Stimulated activated CD4-positive, alpha-beta T cell treated with anti-CD3 and anti-CD28 coated beads, TNF-alpha, amount 100 ng/mL, for 1 hour (primary cell): ENCODE results near the gene STK24.

ENCODE experiments used
- DNase-seq, 3 donors: peaks; one replicate each; pipeline ENCODE4 v3.0.0-alpha.2; 2020; ENCODE audit warnings: low read depth in 3 of 3, low spot score in 1 of 3

The STK24 gene

DNA sequence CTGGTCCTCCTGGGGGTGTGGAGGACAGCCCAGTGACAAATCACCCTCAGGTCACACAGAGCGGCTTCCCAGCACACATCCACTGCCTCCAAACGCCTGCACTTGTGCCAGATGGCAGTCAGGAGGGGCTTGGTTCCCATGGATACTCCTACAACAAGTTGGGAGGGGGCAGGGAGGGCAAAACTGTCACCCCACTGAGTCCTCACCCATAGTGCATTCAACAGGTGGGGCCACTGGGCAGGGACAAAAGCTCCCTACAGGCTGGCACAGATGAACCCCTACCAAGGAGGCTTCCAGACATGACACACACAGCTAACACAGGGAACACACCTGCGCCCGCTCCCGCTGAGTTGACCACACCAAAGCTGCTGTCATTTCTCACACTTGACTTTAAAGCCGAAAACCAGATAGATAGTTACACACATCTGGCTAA lies 120.5 kb downstream of the STK24 start:
- DNase-seq = no peak

GRCh38 chr13:98454389-98454881 lies 122.5 kb downstream of the STK24 start:
- no peak for DNase-seq

GRCh38 chr13:98452851-98453843 lies 123.8 kb downstream of the STK24 start:
- no peak for DNase-seq

GRCh38 chr13:98451676-98452470 lies 125.0 kb downstream of the STK24 start:
- DNase-seq = no peak

DNA sequence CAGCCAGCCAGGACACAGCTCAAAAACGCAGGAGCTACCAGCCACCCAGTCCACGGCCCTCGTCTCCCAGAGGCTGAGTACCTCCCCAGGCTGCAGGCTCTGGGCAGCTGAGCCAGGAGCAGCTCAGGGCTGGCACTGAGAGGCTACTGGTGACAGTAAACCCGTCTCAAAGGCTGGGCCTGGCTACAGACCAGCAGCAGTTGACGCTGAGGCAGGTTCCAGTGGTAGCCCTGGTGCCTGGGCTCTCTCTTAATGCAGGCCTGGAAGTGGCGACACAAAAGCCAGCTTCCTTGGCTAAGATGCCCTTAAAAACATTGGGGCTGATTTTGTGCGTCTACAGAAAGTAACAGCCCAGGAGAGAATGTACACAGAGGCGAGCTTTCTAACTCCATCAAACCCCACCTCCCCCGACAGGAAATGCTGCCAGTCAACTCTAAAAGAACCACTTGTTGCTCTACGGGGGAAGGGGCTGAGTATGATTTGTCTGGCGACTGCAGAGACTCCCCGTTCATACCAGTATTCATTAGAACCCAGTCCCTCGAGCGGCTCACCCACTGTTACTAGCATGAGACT lies 126.3 kb downstream of the STK24 start:
- DNase-seq = no peak

DNA sequence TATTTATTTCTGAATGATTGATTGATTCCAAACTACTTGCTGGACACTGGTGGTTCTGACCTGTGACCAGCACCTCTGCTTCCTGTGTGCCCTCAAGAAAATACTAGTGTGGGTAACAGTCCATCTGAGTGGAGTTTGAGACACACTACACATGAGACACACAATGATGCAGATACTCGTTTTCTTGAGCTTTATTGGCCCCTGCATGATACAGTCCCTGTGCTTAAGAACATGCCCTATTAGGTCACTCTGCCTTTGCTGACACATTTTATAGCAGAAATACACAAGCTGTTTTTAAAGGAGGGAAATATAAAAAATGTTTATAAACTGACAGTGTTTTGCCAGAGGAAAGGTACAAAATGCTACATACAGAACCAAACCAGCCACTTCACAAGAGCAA lies 126.9 kb downstream of the STK24 start:
- DNase-seq = no peak

GRCh38 chr13:98449273-98449672 lies 127.6 kb downstream of the STK24 start:
- DNase-seq = no peak

DNA sequence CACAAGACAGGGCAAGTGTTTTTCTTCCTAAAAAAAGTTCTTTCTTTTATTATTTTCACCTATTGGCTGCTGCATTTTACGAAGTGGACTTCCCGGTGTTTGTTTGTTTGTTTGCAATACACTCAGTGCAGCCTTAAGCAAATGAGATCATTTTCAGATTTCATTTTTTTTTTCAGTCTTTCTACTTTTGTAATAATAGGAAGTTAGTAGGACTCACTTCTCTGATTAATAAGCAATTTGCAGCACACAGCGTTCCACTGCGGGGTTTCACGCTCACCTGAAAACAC lies 128.3 kb downstream of the STK24 start:
- DNase-seq = no peak

GRCh38 chr13:98447881-98448641 lies 128.8 kb downstream of the STK24 start:
- DNase-seq = no peak

DNA sequence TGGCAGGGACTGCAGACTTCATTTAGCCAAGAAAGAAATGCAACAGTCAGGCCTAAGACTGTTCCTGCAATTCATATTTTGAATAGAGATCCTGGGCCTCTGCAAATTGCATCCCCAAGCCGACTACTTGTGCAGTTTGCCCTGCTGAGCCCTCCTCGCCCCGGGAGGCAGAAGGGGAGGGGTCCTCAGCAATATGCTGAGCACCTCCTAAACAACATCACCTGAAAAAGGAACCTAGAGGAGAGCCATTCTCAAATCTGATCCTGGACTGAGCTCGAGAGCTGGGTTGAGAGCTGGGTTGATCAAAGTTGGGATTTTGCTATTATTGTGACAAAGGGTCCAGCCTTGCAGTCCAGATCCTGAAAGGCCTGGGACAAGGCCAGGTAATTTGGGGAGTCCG lies 129.8 kb downstream of the STK24 start:
- DNase-seq = no peak

DNA sequence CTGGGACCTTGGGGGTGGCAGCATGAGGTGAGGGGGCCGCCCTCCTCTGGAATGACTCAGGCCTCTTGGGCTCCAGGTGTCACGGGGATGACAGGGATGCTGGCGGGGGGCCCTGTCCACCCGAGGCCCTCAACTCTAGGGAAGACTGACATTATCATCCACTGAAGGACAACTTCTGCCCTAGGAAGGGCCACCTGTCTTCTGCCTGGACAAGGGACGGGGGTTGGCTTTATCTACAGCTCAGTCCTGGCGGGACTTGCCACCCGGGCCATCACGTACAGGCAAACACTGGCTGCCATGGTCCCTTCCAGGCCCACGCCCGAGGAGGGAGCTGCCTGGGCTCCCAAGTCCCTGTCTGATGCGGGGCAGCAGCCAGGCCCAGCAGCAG lies 130.7 kb downstream of the STK24 start:
- no peak for DNase-seq

- DNase-seq = peak; percentile 25 to 75 (median 62)
These were observed 131.3 kb downstream of the STK24 start for GRCh38 chr13:98445340-98446233.

DNA sequence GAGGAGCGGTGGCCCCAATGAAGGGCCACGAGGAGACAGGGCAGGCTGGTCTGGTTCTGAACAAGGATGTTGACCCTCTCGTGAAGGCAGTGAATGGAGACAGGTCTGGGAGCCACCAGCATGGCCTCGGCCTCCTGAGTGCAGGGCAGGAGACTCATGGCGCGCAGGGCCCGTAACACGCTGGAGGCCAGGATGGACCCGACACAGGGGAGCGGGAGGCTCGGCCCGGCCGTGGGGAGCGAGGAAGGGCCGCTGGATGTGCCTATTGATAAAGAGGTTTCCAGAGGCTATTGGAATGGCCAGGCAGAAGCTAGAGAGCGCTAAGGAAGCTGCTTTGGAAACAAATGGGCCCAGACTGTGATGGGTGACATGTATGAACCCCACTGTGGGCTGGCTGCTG lies 132.5 kb downstream of the STK24 start:
- DNase-seq = no peak

GRCh38 chr13:98443800-98444325 lies 133.0 kb downstream of the STK24 start:
- no peak for DNase-seq

GRCh38 chr13:98443329-98443728 lies 133.6 kb downstream of the STK24 start:
- DNase-seq = no peak

GRCh38 chr13:98442391-98443230 lies 134.3 kb downstream of the STK24 start:
- DNase-seq = no peak

DNA sequence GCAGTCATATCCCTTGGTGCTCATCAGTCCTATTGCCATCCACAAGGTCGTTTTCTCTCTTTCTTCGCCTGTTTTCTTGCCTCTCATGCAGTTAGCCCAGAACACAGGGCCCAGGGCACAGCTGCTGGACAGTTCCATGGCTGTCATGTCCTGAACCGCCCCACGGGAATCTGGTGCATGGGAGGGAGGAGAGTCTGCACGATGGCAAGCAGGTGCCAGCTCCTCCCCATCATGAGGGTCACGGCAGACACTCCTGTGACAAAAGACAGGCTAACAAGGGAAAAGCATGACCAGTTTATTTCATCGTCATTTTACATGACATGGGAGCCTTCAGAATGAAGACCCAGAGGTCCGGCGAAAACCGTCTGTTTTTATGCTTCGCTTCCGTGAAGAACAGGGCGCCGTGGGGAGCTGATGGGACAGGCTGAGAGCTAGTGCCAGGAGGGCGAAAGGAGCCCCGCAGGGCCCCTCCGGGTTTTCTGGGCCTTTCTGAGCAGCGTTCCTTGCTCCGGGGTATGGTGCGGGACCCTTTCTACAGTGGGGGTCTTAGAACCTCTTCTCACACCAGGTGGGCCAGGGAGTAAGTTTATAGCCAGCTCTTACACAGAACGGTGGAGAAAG lies 135.7 kb downstream of the STK24 start:
- no peak for DNase-seq

- DNase-seq = no peak
These were observed 136.4 kb downstream of the STK24 start for GRCh38 chr13:98440390-98441055.
